ENCODE measurements around the gene WDR20. TPM values are rescaled to one million over a fixed set of nuclear protein-coding genes. Genes with fewer than 3 reads are reported as not detected.

Gene WDR20
- total and polyA plus RNA-seq, 2 of the 4 experiments (the other 2 are of a cell fraction) = 20.3 to 27.4 TPM

DNA sequence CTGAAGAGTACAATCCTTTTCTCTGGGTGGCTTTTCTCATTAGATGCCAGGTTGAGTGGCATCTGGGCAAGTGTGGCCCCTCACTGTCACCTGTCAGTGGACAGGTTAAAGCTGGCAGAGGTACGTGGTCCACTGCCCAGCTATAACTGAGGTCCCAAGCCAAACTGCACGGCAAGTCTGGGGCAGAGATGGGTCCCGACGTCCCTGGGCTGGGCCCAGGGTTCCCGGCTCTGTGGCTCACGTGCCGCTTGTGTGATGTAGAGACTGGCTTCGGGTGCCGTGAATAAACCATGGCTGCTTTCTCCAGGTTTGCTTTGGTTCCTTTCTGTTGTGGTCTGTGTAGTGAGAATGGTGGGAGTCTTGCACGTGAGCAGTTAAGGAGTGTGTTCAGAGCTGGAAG is 77.7 kb downstream of the WDR20 start:
- H3K18ac ChIP-seq (ENCODE audit: low read depth, low read length) = no peak overlapping the region
- no peak overlapping the region for H3K56ac ChIP-seq (ENCODE audit: extremely low read depth, insufficient read depth, low read length)
- no peaks in the 10 kb centered on the region for H3K27me3 ChIP-seq (ENCODE audit: control insufficient read depth, insufficient read depth, low read length)
- ATAC-seq (ENCODE audit: low read depth) = no peak
- no peaks in the 10 kb centered on the region for H3K9me3 ChIP-seq (ENCODE audit: control insufficient read depth, insufficient read depth, low read length)
- no peak overlapping the region for H4K5ac ChIP-seq (ENCODE audit: low read depth, low read length)
- no peak overlapping the region for H2AK5ac ChIP-seq (ENCODE audit: low read depth, low read length)
- H4K91ac ChIP-seq (ENCODE audit: insufficient read depth, low read depth, low read length) = no peak overlapping the region
- WGBS, 2 experiments (ENCODE audit: extremely low coverage in 2 of 2, insufficient read length in 1 of 2) = 97% methylated on average over 5 of the region's 10 CpGs; no CpG with 5 or more reads in 1 of the 2 experiments
- dilution Hi-C loops (cut with HindIII; ENCODE audit: low sequenced_read_pairs, unreplicated experiment) (no loop called here), in situ Hi-C loops (cut with MboI; ENCODE audit: low sequenced_read_pairs) (no loop called here), intact Hi-C loops (cut with micrococcal nuclease) (no loop called here)
- H2AFZ ChIP-seq (replicated peaks; ENCODE audit: low read length, poor library complexity) = no peak overlapping the region
- H2BK15ac ChIP-seq (ENCODE audit: low read depth, low read length) = no peak overlapping the region
- H3K14ac ChIP-seq (replicated peaks; ENCODE audit: low read depth, low read length) = no peak overlapping the region
- BruUV-seq (replicated peaks) = no TSS peak
- H3K4me1 ChIP-seq (ENCODE audit: control insufficient read depth, insufficient read depth, low read length) = peaks cover 13% of the 10 kb centered on the region
- H3K23ac ChIP-seq (ENCODE audit: low read depth, low read length) = no peak overlapping the region
- peaks cover 5% of the 10 kb centered on the region for H3K36me3 ChIP-seq (ENCODE audit: control insufficient read depth, insufficient read depth, low read length)
- H3K9ac ChIP-seq (ENCODE audit: low read depth, low read length) = no peak overlapping the region
- TF ChIP-seq RAD21 (IDR thresholded peaks at IDR 0.05; ENCODE audit: low read length) = no peak
- TF ChIP-seq MAFK (IDR thresholded peaks at IDR 0.05; ENCODE audit: low read depth, low read length) = no peak
- no peak for TF ChIP-seq NFE2L2 (IDR thresholded peaks at IDR 0.05; ENCODE audit: low read depth, low read length)
- no peak for TF ChIP-seq CHD1 (IDR thresholded peaks at IDR 0.05; ENCODE audit: low read depth, low read length)
- TF ChIP-seq RFX5 (IDR thresholded peaks at IDR 0.05; ENCODE audit: low read depth, low read length) = no peak
- TF ChIP-seq BHLHE40 (IDR thresholded peaks at IDR 0.05; ENCODE audit: low read depth, low read length) = no peak
- TF ChIP-seq MAZ (IDR thresholded peaks at IDR 0.05; ENCODE audit: borderline replicate concordance, low read depth, low read length) = no peak
- TF ChIP-seq, protein P1, sequence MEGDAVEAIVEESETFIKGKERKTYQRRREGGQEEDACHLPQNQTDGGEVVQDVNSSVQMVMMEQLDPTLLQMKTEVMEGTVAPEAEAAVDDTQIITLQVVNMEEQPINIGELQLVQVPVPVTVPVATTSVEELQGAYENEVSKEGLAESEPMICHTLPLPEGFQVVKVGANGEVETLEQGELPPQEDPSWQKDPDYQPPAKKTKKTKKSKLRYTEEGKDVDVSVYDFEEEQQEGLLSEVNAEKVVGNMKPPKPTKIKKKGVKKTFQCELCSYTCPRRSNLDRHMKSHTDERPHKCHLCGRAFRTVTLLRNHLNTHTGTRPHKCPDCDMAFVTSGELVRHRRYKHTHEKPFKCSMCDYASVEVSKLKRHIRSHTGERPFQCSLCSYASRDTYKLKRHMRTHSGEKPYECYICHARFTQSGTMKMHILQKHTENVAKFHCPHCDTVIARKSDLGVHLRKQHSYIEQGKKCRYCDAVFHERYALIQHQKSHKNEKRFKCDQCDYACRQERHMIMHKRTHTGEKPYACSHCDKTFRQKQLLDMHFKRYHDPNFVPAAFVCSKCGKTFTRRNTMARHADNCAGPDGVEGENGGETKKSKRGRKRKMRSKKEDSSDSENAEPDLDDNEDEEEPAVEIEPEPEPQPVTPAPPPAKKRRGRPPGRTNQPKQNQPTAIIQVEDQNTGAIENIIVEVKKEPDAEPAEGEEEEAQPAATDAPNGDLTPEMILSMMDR (conservative IDR thresholded peaks at IDR 0.05; ENCODE audit: low read depth, low read length) = no peak
- TF ChIP-seq SMC3 (IDR thresholded peaks at IDR 0.05; ENCODE audit: low read depth, low read length) = no peak
- TF ChIP-seq, protein P2, sequence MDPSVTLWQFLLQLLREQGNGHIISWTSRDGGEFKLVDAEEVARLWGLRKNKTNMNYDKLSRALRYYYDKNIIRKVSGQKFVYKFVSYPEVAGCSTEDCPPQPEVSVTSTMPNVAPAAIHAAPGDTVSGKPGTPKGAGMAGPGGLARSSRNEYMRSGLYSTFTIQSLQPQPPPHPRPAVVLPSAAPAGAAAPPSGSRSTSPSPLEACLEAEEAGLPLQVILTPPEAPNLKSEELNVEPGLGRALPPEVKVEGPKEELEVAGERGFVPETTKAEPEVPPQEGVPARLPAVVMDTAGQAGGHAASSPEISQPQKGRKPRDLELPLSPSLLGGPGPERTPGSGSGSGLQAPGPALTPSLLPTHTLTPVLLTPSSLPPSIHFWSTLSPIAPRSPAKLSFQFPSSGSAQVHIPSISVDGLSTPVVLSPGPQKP (IDR thresholded peaks at IDR 0.05; ENCODE audit: borderline replicate concordance, low read depth, low read length) = no peak
- TF ChIP-seq, protein P3, sequence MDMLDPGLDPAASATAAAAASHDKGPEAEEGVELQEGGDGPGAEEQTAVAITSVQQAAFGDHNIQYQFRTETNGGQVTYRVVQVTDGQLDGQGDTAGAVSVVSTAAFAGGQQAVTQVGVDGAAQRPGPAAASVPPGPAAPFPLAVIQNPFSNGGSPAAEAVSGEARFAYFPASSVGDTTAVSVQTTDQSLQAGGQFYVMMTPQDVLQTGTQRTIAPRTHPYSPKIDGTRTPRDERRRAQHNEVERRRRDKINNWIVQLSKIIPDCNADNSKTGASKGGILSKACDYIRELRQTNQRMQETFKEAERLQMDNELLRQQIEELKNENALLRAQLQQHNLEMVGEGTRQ (IDR thresholded peaks at IDR 0.05; ENCODE audit: low read depth, low read length) = no peak
- TF ChIP-seq CEBPB (IDR thresholded peaks at IDR 0.05; ENCODE audit: low read depth, low read length) = no peak
- no peak for TF ChIP-seq POLR2A (IDR thresholded peaks at IDR 0.05; ENCODE audit: low read depth, low read length)
- TF ChIP-seq RCOR1 (IDR thresholded peaks at IDR 0.05; ENCODE audit: insufficient replicate concordance, low read length) = no peak
- TF ChIP-seq MXI1 (IDR thresholded peaks at IDR 0.05; ENCODE audit: borderline replicate concordance, low read depth, low read length) = no peak
- no peak for TF ChIP-seq FOS (IDR thresholded peaks at IDR 0.05; ENCODE audit: low read depth, low read length)
- H3K27ac ChIP-seq (ENCODE audit: insufficient read depth, low read length) = no peak overlapping the region
- POLR2A ChIA-PET (ENCODE audit: unreplicated experiment) = no interaction called here
- no peak overlapping the region for H2BK20ac ChIP-seq (ENCODE audit: low read depth, low read length)
- H4K8ac ChIP-seq (ENCODE audit: low read depth in 2 of 2, low read length in 2 of 2) = no peak overlapping the region
- H2BK5ac ChIP-seq (ENCODE audit: low read depth, low read length, poor library complexity, severe bottlenecking) = no peak overlapping the region
- H2BK120ac ChIP-seq (ENCODE audit: low read depth, low read length) = no peak overlapping the region
- CTCF ChIA-PET = no interaction called here
- peaks cover 28% of the 10 kb centered on the region for H3K9me1 ChIP-seq (ENCODE audit: insufficient read depth, low read length)
- DNase-seq = no peak
- H3K4me3 ChIP-seq (ENCODE audit: insufficient read depth, low read depth, low read length) = no peak overlapping the region
- no peak overlapping the region for H3K4me2 ChIP-seq (ENCODE audit: low read depth, low read length)
- no peak overlapping the region for H3K4ac ChIP-seq (ENCODE audit: low read depth, low read length)
- no peak overlapping the region for H2AK9ac ChIP-seq (replicated peaks; ENCODE audit: low read depth, low read length, poor library complexity)
- peaks cover 15% of the 10 kb centered on the region for H4K20me1 ChIP-seq (ENCODE audit: insufficient read depth, low read length)
- H3K79me1 ChIP-seq (ENCODE audit: low read depth in 1 of 2, low read length in 2 of 2) = peaks cover 25 to 74% of the 10 kb centered on the region in 2 experiments
